NCI-H187 treated with DMSO at 0.1 percent for 48 hours (cell line): Measurements from ENCODE around the gene XPO6.

Experiments
- DNase-seq: peaks from one replicate; lab custom pipeline; 2025; lab: John Stamatoyannopoulos, UW

XPO6 gene

DNA sequence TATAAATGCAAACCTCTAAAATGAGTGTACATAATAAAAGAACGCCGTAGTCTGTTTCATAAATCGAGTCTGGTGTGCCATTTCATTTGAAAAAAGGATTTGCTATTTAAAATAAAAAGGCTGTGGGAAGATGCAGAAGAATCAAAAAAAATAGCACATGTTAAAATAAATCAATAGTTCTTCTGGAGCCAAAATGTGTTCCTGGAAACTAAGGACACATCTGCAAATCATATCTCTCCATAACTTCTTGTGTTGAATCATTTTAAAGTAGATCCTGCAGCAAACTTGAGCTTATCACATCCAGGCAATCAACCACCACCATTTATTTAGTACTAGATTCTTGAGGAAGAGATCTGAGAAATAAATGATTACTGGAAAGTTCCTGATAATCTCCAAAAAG lies 29.0 kb downstream of the XPO6 start:
- no peak for DNase-seq

DNA sequence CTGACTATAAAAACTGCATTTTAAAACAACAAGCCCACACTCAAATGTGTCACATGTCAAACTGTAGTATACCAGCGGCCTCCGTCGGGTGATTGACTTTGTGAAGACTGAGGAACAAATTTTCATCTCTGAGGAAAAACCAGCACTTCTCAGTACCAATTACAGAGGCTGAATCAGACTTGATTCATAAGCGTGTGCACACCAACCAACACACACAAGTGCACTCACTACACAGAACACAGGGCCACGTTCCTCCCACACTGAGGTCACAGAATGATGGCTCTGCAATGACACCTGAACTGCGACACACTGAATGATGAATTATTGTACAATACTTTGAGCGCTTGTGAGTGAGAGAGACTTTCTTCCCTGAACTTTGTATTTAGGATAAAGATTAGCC lies 29.6 kb downstream of the XPO6 start:
- DNase-seq, result no peak

DNA sequence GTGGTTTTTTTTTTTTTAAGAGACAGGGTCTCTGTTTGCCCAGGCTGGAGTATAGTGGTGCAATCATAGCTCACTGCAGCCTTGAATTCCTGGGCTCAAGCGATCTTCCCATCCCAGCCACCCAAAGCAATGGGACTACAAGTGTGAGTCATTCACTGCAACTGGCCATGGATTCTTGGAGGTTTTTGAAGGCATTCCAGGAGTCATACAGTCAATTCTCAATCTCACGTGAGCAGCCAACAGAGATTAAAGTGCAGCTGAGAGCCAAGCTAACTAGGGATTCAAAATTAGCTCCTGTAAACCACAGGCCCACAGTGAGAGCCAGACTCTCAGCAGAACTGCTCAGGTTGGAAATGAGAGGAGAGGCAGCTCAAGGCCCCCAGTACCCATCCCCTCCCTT lies 30.2 kb downstream of the XPO6 start:
- DNase-seq, result no peak

DNA sequence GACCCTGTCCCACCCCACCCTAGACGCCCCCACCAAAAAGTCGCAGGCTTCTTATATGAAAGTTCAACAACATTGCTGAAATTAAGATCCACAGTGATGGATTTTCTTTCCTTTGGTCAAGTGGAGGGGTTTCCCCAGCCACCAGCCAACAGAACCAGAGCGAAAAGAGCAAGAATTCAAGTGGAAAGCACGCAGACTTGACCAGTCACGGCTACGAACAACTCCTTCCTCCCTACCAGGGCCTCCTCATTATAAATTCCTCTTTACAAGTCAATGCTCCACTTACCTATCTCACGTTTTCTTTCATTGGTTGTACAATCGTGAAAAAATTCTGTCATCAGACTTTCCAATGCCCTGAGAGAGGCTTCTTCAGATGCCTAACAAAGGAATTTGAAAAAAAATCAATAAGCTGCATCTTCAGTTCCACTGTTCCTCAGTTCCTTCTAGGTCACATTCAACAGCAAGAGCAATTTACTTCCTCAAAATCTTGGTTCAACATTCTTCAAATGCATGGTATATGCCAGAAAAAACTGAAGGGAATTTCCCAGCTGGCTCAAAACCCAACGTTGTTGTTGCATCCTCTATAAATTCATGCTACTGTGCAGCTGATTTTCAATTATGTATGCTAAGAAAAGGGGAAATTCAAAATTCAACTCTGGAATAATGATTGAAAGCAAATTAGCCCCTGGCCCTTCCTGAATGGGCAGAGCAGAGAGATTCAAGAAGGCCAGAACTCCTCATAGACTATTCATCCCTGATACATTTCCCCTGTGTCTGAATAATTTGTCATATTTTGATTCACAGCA lies 30.9 kb downstream of the XPO6 start:
- no peak for DNase-seq

DNA sequence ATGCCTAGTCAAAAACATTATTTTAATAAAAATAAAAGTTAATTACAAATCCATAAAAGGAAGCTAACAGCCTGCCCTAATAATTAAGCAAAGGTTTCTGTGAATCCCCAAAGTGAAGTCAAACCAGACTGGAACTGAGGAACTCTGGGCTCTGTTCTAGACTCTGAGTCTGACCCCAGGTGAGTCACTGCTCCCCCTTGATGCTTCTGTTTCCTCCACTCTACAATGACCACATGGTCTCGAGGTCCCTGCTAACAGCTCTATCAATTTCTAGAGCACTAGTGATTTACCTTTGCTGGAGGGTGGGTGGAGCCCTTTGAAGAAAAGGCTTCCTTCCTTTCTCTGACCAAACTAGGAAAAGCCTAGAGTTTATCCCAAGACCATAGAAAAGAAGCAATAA lies 32.4 kb downstream of the XPO6 start:
- DNase-seq, result no peak

DNA sequence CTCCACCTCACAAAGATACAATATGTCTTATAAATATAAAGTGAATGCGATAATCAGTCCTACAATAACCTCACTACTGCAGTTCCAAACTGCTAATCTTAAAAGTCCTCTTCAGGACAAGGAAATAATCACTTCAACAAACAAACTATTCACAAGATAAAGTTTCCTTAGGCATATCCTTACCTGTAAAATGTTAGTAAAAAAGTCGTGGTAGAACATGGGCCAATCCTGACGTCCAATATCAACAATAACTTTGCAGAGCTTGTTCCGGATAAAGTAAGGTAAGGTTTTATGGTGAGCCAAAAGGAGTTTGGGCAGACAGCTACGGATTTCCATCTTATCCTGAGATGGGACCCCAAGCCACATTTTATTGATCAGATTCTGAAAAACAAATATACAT lies 36.0 kb downstream of the XPO6 start:
- no peak for DNase-seq

DNA sequence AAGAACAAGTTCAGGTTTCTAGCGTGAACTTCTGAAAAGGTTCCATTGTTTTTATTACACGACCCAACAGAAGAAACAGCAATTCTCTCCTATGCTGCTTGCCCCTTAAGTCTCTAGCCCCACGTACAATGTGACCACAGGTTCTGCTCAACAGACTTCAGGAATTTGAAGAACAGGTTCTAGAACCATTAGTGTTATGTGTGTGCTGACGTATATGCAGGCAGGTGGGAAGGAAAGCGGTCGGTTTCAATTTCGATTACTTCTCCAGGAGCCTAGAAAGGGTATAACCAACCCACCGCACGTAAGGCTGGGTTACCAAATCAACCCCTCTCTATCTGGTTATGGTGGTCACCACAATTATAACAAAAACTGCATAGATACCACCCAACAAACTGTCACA lies 39.4 kb downstream of the XPO6 start:
- DNase-seq, result no peak

DNA sequence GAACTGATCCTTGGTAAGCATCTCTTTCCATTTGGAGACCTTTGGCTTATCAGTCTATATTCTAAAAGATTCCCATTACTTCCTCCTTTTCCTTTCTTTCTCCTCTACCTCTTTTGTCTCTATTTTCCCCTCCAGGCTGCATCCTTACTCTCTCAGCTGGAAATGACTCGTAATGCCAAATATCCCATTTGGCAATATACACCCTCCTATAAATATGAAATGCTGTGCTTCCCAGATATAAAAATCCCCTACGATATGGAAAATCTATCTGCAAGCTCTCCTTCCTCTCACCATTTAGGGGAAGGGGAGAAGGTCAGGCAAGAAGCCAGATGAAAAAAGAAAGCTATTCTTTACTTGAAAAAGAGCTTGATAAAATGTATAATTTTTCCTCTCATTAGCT lies 39.9 kb downstream of the XPO6 start:
- no peak for DNase-seq

DNA sequence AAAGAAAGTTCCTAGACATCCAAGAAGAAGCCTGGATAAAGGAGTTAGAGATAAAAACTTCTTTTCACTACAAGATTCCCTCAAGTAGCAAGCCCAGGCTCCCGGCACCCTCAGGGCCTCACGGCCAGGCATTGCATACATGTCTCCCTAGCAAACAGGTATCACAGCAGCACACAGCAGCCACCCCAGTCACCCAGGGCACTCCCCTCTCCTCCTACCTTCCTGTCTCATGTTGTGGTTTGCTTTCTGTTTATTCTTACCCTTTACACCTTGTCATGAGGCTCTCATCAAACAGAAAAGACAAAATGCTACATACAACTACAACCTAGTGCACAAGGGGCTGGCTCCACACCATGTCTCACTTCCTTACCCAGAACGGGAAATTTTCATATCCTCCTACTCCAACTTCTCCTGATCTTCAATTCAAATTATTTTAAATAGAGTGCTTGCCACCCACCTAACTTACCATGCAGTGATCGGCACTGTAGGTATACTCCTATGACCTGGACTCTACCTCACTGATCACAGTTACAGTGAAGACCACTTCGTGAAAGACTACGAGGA lies 42.7 kb downstream of the XPO6 start:
- DNase-seq, result no peak

DNA sequence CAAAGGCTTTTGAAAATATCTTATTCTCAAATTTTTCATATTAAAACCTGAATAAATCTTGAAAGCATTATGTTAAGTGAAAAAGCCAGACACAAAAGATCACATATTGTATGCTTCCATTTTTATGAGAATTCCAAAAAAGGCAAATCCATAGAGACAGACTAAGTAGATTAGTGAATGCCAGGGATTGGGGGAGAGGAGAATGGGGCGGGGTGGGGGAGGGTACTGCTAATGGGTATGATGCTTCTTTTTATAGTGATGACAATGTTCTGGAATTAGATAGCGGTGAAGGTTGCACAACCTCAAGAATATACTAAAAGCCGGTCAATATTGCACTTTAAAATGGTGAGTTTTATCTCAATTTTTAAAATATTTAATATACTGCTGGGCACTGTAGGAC lies 44.0 kb downstream of the XPO6 start:
- DNase-seq, result no peak

DNA sequence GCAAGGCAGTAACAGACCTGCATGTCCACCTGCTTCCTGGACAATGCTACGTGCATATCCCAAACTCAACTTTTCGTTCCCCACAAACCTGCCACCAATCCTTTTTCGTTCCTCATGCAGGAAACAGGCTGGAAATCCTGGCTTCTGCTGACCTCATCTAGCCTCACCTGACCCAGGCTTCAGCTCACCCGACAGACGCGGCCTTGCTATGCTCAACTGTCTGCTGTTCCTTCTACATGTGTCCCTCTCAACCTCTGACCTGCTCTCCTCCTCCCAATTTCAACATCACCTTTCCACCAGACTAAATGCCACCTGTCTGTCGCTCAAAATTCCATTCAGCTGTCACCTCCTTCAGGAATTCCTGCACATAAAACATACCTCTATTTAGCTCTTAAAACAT lies 44.5 kb downstream of the XPO6 start:
- no peak for DNase-seq

DNA sequence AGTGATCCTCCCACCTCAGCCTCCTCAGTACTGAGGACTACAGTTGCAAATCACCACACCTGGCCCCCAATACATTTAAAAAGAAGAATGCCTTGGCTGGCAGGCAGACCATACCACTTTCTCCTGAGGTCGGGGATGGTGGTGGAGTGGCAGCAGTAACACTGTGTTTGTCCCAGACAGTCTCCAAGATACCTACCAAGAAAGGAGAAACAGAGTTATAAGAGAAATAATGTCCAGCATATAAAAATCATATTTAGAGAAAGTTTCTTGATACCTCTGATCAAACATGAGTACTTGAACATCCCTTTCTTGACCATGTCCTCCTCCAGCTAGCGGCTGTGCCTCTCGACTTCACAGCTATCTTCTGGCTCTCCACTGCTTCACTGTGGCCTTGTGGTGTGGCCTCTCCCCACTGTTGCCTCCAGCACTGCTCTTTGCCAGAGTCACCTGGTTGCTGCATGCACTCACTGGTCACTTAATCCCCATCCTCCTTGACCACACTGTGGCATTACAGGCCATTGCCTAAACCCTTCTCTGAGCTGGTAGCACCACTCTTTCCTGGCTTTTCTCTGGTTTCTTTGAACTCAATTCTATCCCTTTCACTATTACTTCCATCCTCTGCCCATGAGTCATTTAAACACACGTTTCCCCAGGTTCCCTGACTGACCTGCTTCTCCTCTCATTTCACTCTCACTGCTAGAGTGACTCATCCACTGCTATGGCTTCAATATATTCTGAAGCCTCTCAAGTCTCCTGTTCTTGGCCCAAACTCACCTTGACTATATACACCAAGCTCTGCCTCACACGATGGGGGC lies 45.2 kb downstream of the XPO6 start:
- DNase-seq, result no peak

DNA sequence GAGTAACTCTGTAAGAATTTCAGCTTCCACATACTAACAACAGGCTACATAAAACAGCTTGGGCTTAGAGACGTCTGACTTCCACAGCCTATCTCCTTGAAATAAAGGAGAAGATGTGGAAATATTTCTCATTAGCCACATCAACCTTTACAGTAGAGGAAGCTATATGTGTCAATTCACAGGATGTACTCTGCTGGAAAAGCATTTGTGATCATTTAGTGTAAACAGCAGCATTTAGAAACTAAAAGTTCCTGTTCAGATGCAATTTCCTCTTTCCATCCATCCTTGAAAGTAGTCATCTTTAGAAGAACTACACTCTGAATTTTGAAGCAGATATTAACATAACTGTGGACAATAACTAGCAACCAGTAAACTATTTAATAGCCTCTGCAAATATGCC lies 46.2 kb downstream of the XPO6 start:
- no peak for DNase-seq

DNA sequence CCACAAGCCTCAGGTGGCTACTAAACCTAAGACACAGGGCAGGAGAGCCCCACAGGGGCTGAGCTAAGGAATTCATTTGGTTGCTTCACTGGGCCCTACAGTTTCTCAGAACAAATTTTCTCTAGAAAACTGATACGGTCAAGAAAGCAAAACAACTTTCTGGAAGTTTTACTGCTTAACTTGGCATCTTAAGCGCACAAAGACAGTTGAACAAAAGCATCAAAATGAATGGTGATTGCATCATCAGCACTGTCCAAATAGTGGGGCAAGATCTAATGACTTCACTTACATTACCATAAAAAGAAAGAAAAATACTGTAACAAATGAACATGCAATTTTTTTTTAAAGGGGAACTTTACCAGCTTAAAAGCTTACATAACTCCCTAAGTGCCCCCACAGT lies 47.6 kb downstream of the XPO6 start:
- DNase-seq, result no peak

DNA sequence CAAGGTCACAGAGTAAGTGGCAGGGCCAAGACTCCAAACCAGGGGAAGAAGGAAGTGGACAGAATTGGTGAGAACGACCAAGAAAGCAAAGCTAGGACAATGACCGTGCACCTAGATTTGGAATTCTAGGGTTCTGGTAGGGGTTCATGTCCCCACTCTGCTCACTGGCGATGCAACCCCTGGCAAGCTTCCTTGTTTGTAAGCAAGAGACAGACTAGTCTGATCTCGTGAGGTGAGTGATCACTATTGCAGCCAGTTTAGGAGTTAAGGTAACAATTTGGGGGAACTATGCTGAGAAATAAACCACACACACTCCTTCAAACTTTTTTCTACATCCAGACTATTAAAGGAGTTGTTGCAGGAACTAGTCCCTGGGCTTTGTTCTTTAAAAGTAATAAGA lies 48.1 kb downstream of the XPO6 start:
- no peak for DNase-seq

DNA sequence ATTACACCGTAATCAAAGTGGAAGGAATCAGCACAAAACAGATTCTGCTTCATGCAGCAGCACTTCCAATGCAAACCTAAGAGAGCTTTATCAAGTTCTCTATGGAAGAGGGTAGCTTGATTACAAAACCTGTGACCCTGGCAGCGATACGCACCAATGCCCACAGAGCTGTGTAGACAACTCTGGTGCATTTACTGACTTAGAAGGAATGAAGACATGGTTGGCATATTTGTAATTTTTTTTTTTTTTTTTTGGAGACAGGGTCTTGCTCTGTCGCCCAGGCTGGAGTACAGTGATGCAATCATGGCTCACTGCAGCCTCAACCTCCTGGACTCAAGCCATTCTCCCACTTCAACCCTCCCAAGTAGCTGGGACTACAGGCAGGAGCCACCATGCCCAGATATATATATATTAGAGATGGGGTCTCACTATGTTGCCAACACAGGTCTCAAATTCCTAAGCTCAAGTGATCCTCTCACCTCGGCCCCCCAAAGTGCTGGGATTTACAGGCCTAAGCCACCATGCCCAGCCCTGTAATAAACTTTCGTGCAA lies 49.4 kb downstream of the XPO6 start:
- no peak for DNase-seq

DNA sequence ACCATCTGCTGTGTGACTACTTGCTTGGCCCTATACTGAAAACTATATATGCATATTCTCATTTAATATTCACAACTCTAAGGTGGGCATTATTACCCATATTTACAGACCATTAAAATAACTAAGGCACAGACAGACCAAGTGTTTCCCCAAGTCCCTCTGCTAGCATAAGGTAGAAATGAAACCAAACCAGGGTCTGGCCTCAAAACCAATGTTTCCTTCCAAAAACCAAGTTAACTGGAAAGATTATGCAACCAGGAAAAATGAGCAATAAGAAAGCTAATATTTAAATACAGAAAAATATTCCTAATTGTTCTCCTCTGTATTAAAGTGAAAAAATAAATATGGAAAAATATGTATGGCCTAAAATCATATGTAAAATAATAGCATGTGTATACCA lies 50.1 kb downstream of the XPO6 start:
- no peak for DNase-seq

DNA sequence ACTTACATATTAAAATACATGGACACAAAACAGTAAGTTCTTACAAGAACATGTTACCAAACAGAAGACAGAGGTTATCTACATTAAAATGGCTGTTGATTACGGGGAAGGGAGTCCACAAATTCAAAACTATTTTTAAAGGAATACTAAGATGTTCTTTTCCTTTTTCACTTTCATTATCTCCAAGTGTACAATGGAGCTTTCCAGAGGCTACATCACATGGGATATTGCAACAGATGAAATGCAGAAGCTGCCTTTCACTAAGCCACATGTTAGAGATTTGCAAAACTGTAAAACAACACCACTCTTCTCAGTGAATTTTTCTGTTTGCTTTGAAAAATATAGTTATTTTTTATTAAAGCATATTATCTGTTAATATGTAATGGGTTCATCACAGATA lies 53.6 kb downstream of the XPO6 start:
- DNase-seq, result no peak

DNA sequence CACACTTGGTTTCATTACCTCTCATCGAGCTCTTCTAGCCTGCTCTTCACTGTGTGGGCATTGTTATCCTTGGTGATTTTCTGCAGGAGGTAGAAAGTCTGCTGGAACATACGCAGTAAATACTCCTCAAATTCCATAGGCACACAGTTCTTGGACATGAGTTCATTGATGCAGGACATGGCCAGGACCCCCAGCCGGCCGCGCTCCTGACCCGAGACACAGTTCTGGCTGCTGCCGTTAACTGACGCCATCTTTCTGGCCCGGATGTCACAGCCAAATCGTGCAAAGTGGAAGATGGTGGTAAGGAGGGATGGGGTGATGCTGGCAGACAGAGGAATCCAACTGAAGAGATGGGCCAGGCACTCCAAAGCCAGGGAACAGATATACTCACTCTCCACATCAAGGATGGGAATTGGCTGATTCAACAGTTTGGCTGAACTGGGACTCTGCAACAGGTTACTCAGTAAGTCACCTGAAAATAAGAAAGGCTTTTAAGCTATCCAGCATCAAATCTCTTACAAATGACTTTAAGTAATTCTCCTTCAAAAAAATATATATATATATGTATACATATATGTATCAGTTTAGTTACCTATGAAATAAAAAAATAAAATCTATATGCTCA lies 55.6 kb downstream of the XPO6 start:
- no peak for DNase-seq

DNA sequence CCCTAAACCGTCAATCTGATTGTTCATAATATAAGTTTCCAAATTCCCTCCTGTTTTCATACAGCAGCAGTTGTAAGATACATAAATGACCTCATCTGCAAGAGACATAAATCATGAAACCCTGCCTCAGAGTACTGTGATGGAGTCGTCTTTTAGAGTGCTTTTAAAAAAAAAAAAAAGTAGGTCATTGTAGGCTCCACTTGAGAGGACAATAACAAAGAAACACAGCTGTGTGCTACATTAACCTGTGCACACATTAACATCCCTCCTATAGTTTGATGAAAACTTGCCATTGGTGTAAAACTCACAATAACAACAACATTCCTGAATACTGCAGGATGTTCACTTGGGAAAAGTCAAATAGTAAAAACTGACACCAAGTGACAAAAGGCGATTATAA lies 56.5 kb downstream of the XPO6 start:
- DNase-seq, result peak; percentile 6

DNA sequence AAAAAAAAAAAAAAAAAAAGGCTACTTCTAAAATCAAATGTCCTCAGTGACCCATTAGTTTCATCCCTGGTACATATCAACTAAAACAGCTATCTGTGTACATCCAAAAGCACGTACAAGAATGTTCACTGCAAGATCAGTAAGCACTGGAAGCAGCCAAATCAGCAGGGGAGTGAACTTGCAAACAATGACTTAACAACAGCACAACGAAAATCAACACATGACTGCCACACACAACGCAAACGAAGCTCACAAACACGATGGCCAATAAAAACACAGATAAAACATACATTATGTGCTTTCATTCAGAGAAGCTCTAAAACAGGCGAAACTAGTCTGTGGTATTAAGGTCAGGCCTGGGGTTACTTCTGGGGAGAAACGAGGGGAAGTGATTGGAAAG lies 60.6 kb downstream of the XPO6 start:
- no peak for DNase-seq
